WTC11 (cell line): ENCODE results near the gene BET1. TPM values are rescaled to one million over a fixed set of nuclear protein-coding genes. Genes with fewer than 3 reads are reported as not detected.

Source experiments
- ATAC-seq: fragments of 200-7000 bp; cut with Tn5 transposase; 2 replicates; pipeline ENCODE4 v1.10.0; 2021; ENCODE audit warnings: mild to moderate bottlenecking, moderate library complexity
- CTCF ChIA-PET: fragments of 300-600 bp; sonication (Branson Sonifier 250); formaldehyde crosslinking; loops from one replicate; lab custom pipeline; 2021; ENCODE audit warnings: antibody characterized with exemption; lab: Charles Lee
- POLR2A ChIA-PET: fragments of 350-600 bp; sonication (Branson Sonifier 250); formaldehyde crosslinking; loops from one replicate; lab custom pipeline; 2021; ENCODE audit warnings: antibody characterized with exemption; lab: Charles Lee
- DNase-seq: peaks from one replicate; pipeline ENCODE4 v3.0.0; 2021; ENCODE audit warnings: low spot score
- H3K27ac Mint-ChIP-seq: 2 replicates; pipeline ENCODE4 v1.8.0; 2021; ENCODE audit warnings: mixed read lengths
- H3K27me3 Mint-ChIP-seq: 2 replicates; pipeline ENCODE4 v1.8.0; 2021; ENCODE audit warnings: low read depth, mild to moderate bottlenecking, moderate library complexity, mixed read lengths
- H3K36me3 Mint-ChIP-seq: 2 replicates; pipeline ENCODE4 v1.8.0; 2021; ENCODE audit warnings: mixed read lengths
- H3K4me1 Mint-ChIP-seq: 2 replicates; pipeline ENCODE4 v1.8.0; 2022; ENCODE audit warnings: mixed read lengths
- H3K4me3 Mint-ChIP-seq: 2 replicates; pipeline ENCODE4 v1.8.0; 2021; ENCODE audit warnings: mild to moderate bottlenecking, moderate library complexity, mixed read lengths
- H3K9me3 Mint-ChIP-seq: 2 replicates; pipeline ENCODE4 v1.8.0; 2021; ENCODE audit warnings: mixed read lengths
- CREM ChIP-seq: sonication (generic); formaldehyde crosslinking; IDR thresholded peaks from 2 replicates; pipeline ENCODE4 v1.8.1; 2022; ENCODE audit warnings: mild to moderate bottlenecking, missing genetic modification reagents, moderate library complexity
- CTCF ChIP-seq: fragments of 200-600 bp; IDR thresholded peaks from 2 replicates; pipeline ENCODE4 v1.8.0; 2022; ENCODE audit warnings: antibody characterized with exemption
- MYBL2 ChIP-seq: sonication (generic); formaldehyde crosslinking; IDR thresholded peaks from 2 replicates; pipeline ENCODE4 v1.8.1; 2023; ENCODE audit warnings: mild to moderate bottlenecking, moderate library complexity, missing genetic modification reagents
- NFATC4 ChIP-seq: fragments of 250-450 bp; sonication (Bioruptor Pico); IDR thresholded peaks from 2 replicates; pipeline ENCODE4 v1.9.0; 2021; ENCODE audit warnings: mild to moderate bottlenecking
- NR2C2 ChIP-seq: sonication (generic); formaldehyde crosslinking; IDR thresholded peaks from 2 replicates; pipeline ENCODE4 v1.8.0; 2022; ENCODE audit warnings: mild to moderate bottlenecking, missing genetic modification reagents
- NR3C1 ChIP-seq: sonication (generic); formaldehyde crosslinking; conservative IDR thresholded peaks from 2 replicates; pipeline ENCODE4 v1.8.1; 2023; ENCODE audit warnings: low read depth, mild to moderate bottlenecking, missing genetic modification reagents
- OVOL2 ChIP-seq: fragments of 250-450 bp; sonication (Bioruptor Pico); IDR thresholded peaks from 2 replicates; pipeline ENCODE4 v1.9.0; 2021; ENCODE audit warnings: mild to moderate bottlenecking, borderline replicate concordance
- RELA ChIP-seq: sonication (generic); formaldehyde crosslinking; IDR thresholded peaks from 2 replicates; pipeline ENCODE4 v1.8.1; 2022; ENCODE audit warnings: missing genetic modification reagents, mild to moderate bottlenecking, borderline replicate concordance
- SMAD3 ChIP-seq: sonication (generic); formaldehyde crosslinking; IDR thresholded peaks from 2 replicates; pipeline ENCODE4 v1.8.0; 2022; ENCODE audit warnings: missing genetic modification reagents, mild to moderate bottlenecking, borderline replicate concordance
- SMAD4 ChIP-seq: sonication (generic); formaldehyde crosslinking; IDR thresholded peaks from 2 replicates; pipeline ENCODE4 v1.8.0; 2022; ENCODE audit warnings: mild to moderate bottlenecking, missing genetic modification reagents
- ZBTB21 ChIP-seq: sonication (generic); formaldehyde crosslinking; IDR thresholded peaks from 2 replicates; pipeline ENCODE4 v1.8.1; 2023; ENCODE audit warnings: mild to moderate bottlenecking, missing genetic modification reagents, borderline replicate concordance
- ZNF416 ChIP-seq: fragments of 250-450 bp; sonication (Bioruptor Pico); IDR thresholded peaks from 2 replicates; pipeline ENCODE4 v1.9.0; 2021; ENCODE audit warnings: mild to moderate bottlenecking, inconsistent platforms
- ZNF671 ChIP-seq: fragments of 250-450 bp; sonication (Bioruptor Pico); IDR thresholded peaks from 2 replicates; pipeline ENCODE4 v1.8.0; 2021; ENCODE audit warnings: mild to moderate bottlenecking
- total RNA-seq: library from RNA; stranded (reverse); gene quantifications from 3 replicates; pipeline ENCODE4 v1.2.3, GENCODE V29; 2021
- TF ChIP-seq, protein P1 (sequence below): sonication (generic); formaldehyde crosslinking; IDR thresholded peaks from 2 replicates; pipeline ENCODE4 v1.8.1; 2022; ENCODE audit warnings: low read depth, mild to moderate bottlenecking, moderate library complexity, missing genetic modification reagents, borderline replicate concordance
- TF ChIP-seq, protein P2 (sequence below): sonication (generic); formaldehyde crosslinking; IDR thresholded peaks from 2 replicates; pipeline ENCODE4 v1.8.0; 2023; ENCODE audit warnings: missing genetic modification reagents
- TF ChIP-seq, protein P3 (sequence below): sonication (generic); formaldehyde crosslinking; conservative IDR thresholded peaks from 2 replicates; pipeline ENCODE4 v1.8.1; 2022; ENCODE audit warnings: mild to moderate bottlenecking, missing genetic modification reagents
- TF ChIP-seq, protein P4 (sequence below): sonication (generic); formaldehyde crosslinking; IDR thresholded peaks from 2 replicates; pipeline ENCODE4 v1.8.0; 2023; ENCODE audit warnings: missing genetic modification reagents, mild to moderate bottlenecking, borderline replicate concordance
- TF ChIP-seq, protein P5 (sequence below): fragments of 250-450 bp; sonication (Bioruptor Pico); IDR thresholded peaks from 2 replicates; pipeline ENCODE4 v1.9.0; 2021; ENCODE audit warnings: mild to moderate bottlenecking
- TF ChIP-seq, protein P6 (sequence below): fragments of 250-450 bp; sonication (Bioruptor Pico); IDR thresholded peaks from 2 replicates; pipeline ENCODE4 v1.9.0; 2021; ENCODE audit warnings: mild to moderate bottlenecking, borderline replicate concordance

Gene BET1
- total RNA-seq, 1 experiment from 2014 or later, result 26.7 TPM

DNA sequence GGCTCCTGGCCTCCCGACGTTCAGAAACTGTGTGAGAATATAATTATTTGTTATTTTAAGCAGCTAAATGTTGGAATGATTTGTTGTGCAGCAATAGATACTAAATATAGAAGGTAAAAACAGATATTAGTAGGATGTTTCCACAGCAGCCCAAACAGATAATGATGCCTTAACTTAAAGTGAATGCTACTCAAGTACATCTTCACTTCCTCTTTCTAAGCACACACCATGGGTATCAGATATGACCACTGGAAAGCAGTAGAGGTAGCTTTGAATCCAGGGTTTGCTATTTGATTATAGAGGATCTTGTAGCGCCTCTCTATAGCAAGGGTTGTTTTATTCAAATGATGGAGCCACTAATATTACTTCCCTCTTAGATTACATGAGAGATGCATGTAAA, 38.2 kb upstream of the BET1 start:
- Mint-ChIP-seq H3K27ac (no peak overlapping the region), H3K4me1 (peaks cover 26% of the 10 kb centered on the region), H3K36me3 (no peaks in the 10 kb centered on the region), H3K9me3 (no peaks in the 10 kb centered on the region), H3K4me3 (no peak overlapping the region), H3K27me3 (no peaks in the 10 kb centered on the region)
- TF ChIP-seq, protein P1, sequence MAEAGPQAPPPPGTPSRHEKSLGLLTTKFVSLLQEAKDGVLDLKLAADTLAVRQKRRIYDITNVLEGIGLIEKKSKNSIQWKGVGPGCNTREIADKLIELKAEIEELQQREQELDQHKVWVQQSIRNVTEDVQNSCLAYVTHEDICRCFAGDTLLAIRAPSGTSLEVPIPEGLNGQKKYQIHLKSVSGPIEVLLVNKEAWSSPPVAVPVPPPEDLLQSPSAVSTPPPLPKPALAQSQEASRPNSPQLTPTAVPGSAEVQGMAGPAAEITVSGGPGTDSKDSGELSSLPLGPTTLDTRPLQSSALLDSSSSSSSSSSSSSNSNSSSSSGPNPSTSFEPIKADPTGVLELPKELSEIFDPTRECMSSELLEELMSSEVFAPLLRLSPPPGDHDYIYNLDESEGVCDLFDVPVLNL (CRISPR knock-in tag), result no peak
- TF ChIP-seq ZBTB21 (CRISPR knock-in tag), result no peak
- no peak for TF ChIP-seq NFATC4 (CRISPR knock-in tag)
- no peak for TF ChIP-seq ZNF416
- no peak for TF ChIP-seq OVOL2
- no peak for TF ChIP-seq NR2C2
- no peak for TF ChIP-seq NR3C1 (CRISPR knock-in tag)
- TF ChIP-seq, protein P2, sequence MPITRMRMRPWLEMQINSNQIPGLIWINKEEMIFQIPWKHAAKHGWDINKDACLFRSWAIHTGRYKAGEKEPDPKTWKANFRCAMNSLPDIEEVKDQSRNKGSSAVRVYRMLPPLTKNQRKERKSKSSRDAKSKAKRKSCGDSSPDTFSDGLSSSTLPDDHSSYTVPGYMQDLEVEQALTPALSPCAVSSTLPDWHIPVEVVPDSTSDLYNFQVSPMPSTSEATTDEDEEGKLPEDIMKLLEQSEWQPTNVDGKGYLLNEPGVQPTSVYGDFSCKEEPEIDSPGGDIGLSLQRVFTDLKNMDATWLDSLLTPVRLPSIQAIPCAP (CRISPR knock-in tag), result no peak
- TF ChIP-seq, protein P3, sequence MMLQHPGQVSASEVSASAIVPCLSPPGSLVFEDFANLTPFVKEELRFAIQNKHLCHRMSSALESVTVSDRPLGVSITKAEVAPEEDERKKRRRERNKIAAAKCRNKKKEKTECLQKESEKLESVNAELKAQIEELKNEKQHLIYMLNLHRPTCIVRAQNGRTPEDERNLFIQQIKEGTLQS, result no peak
- TF ChIP-seq, protein P4, sequence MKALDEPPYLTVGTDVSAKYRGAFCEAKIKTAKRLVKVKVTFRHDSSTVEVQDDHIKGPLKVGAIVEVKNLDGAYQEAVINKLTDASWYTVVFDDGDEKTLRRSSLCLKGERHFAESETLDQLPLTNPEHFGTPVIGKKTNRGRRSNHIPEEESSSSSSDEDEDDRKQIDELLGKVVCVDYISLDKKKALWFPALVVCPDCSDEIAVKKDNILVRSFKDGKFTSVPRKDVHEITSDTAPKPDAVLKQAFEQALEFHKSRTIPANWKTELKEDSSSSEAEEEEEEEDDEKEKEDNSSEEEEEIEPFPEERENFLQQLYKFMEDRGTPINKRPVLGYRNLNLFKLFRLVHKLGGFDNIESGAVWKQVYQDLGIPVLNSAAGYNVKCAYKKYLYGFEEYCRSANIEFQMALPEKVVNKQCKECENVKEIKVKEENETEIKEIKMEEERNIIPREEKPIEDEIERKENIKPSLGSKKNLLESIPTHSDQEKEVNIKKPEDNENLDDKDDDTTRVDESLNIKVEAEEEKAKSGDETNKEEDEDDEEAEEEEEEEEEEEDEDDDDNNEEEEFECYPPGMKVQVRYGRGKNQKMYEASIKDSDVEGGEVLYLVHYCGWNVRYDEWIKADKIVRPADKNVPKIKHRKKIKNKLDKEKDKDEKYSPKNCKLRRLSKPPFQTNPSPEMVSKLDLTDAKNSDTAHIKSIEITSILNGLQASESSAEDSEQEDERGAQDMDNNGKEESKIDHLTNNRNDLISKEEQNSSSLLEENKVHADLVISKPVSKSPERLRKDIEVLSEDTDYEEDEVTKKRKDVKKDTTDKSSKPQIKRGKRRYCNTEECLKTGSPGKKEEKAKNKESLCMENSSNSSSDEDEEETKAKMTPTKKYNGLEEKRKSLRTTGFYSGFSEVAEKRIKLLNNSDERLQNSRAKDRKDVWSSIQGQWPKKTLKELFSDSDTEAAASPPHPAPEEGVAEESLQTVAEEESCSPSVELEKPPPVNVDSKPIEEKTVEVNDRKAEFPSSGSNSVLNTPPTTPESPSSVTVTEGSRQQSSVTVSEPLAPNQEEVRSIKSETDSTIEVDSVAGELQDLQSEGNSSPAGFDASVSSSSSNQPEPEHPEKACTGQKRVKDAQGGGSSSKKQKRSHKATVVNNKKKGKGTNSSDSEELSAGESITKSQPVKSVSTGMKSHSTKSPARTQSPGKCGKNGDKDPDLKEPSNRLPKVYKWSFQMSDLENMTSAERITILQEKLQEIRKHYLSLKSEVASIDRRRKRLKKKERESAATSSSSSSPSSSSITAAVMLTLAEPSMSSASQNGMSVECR (CRISPR knock-in tag), result no peak
- no peak for TF ChIP-seq SMAD4 (CRISPR knock-in tag)
- no peak for TF ChIP-seq ZNF671 (CRISPR knock-in tag)
- no peak for TF ChIP-seq MYBL2 (CRISPR knock-in tag)
- TF ChIP-seq RELA (CRISPR knock-in tag), result no peak
- no peak for DNase-seq
- CTCF ChIA-PET, result no interaction called here
- no peak for ATAC-seq
- POLR2A ChIA-PET, result no interaction called here

GRCh38 chr7:94041529-94041928, 37.4 kb upstream of the BET1 start:
- ATAC-seq, result no peak
- no peak overlapping the region; the same call in 1 of the 2 replicates for H3K27ac Mint-ChIP-seq
- POLR2A ChIA-PET, result no interaction called here
- no peaks in the 10 kb centered on the region for H3K27me3 Mint-ChIP-seq
- peaks cover 33% of the 10 kb centered on the region for H3K4me1 Mint-ChIP-seq
- H3K36me3 Mint-ChIP-seq, result no peaks in the 10 kb centered on the region
- CTCF ChIA-PET, result interaction anchor here (0.6 kb wide), 1 partner anchor 23 kb away, joined by 3 read pairs; no protein-coding TSS in a partner anchor
- no peak for DNase-seq
- H3K9me3 Mint-ChIP-seq, result no peaks in the 10 kb centered on the region
- no peak overlapping the region for H3K4me3 Mint-ChIP-seq
- TF ChIP-seq CREM (CRISPR knock-in tag) (no peak), ZBTB21 (CRISPR knock-in tag) (no peak), ZNF416 (no peak), SMAD3 (CRISPR knock-in tag) (no peak), NFATC4 (CRISPR knock-in tag) (no peak), CTCF (no peak)
- TF ChIP-seq, protein P5, sequence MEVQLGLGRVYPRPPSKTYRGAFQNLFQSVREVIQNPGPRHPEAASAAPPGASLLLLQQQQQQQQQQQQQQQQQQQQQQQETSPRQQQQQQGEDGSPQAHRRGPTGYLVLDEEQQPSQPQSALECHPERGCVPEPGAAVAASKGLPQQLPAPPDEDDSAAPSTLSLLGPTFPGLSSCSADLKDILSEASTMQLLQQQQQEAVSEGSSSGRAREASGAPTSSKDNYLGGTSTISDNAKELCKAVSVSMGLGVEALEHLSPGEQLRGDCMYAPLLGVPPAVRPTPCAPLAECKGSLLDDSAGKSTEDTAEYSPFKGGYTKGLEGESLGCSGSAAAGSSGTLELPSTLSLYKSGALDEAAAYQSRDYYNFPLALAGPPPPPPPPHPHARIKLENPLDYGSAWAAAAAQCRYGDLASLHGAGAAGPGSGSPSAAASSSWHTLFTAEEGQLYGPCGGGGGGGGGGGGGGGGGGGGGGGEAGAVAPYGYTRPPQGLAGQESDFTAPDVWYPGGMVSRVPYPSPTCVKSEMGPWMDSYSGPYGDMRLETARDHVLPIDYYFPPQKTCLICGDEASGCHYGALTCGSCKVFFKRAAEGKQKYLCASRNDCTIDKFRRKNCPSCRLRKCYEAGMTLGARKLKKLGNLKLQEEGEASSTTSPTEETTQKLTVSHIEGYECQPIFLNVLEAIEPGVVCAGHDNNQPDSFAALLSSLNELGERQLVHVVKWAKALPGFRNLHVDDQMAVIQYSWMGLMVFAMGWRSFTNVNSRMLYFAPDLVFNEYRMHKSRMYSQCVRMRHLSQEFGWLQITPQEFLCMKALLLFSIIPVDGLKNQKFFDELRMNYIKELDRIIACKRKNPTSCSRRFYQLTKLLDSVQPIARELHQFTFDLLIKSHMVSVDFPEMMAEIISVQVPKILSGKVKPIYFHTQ (CRISPR knock-in tag), result no peak
- TF ChIP-seq, protein P6, sequence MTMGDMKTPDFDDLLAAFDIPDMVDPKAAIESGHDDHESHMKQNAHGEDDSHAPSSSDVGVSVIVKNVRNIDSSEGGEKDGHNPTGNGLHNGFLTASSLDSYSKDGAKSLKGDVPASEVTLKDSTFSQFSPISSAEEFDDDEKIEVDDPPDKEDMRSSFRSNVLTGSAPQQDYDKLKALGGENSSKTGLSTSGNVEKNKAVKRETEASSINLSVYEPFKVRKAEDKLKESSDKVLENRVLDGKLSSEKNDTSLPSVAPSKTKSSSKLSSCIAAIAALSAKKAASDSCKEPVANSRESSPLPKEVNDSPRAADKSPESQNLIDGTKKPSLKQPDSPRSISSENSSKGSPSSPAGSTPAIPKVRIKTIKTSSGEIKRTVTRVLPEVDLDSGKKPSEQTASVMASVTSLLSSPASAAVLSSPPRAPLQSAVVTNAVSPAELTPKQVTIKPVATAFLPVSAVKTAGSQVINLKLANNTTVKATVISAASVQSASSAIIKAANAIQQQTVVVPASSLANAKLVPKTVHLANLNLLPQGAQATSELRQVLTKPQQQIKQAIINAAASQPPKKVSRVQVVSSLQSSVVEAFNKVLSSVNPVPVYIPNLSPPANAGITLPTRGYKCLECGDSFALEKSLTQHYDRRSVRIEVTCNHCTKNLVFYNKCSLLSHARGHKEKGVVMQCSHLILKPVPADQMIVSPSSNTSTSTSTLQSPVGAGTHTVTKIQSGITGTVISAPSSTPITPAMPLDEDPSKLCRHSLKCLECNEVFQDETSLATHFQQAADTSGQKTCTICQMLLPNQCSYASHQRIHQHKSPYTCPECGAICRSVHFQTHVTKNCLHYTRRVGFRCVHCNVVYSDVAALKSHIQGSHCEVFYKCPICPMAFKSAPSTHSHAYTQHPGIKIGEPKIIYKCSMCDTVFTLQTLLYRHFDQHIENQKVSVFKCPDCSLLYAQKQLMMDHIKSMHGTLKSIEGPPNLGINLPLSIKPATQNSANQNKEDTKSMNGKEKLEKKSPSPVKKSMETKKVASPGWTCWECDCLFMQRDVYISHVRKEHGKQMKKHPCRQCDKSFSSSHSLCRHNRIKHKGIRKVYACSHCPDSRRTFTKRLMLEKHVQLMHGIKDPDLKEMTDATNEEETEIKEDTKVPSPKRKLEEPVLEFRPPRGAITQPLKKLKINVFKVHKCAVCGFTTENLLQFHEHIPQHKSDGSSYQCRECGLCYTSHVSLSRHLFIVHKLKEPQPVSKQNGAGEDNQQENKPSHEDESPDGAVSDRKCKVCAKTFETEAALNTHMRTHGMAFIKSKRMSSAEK, result no peak
